Mammary epithelial cell (primary cell): ENCODE data around the gene WDR20.

Source experiments
- EZH2 ChIP-seq: IDR thresholded peaks from 2 replicates; pipeline ENCODE4 v1.6.1; 2012; ENCODE audit warnings: low read length, inconsistent platforms, borderline replicate concordance
- TF ChIP-seq, protein P1 (sequence below), 2 donors: IDR thresholded peaks in 1 of 2; conservative IDR thresholded peaks in 1 of 2; 2 replicates each; pipeline ENCODE4 v1.5.1; 2011 to 2012; ENCODE audit warnings: inconsistent platforms in 2 of 2, low read length in 2 of 2, mild to moderate bottlenecking in 2 of 2, control low read depth in 1 of 2, low read depth in 1 of 2; ENCODE audit not compliant: insufficient read depth in 1 of 2; ENCODE audit errors: extremely low read depth in 1 of 2

DNA sequence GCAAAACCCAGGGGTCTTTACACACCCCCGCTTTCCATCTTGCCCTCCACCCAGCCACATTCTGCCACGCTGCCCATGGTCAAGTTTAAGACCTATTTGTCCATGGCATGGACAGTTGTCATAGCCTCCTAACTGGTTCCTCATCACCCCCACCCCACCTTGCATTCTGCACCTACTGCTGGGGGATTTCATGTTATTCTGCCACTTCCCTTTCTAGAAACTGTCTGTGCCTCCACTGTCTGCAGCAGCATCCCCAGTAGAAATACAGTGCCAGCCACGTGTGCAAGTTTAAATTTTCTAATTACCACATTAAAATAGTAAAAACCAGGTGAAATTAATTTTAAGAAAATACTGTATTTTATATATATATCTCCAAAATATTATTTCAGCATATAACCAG, 63.2 kb downstream of the WDR20 start:
- TF ChIP-seq, protein P1, sequence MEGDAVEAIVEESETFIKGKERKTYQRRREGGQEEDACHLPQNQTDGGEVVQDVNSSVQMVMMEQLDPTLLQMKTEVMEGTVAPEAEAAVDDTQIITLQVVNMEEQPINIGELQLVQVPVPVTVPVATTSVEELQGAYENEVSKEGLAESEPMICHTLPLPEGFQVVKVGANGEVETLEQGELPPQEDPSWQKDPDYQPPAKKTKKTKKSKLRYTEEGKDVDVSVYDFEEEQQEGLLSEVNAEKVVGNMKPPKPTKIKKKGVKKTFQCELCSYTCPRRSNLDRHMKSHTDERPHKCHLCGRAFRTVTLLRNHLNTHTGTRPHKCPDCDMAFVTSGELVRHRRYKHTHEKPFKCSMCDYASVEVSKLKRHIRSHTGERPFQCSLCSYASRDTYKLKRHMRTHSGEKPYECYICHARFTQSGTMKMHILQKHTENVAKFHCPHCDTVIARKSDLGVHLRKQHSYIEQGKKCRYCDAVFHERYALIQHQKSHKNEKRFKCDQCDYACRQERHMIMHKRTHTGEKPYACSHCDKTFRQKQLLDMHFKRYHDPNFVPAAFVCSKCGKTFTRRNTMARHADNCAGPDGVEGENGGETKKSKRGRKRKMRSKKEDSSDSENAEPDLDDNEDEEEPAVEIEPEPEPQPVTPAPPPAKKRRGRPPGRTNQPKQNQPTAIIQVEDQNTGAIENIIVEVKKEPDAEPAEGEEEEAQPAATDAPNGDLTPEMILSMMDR (conservative IDR thresholded peaks at IDR 0.05 in 1 of 2, IDR thresholded peaks at IDR 0.05 in 1 of 2; ENCODE audit: extremely low read depth in 1 of 2, insufficient read depth in 1 of 2, low read depth in 1 of 2, low read length in 2 of 2), result no peak
- TF ChIP-seq EZH2, result no peak
